ENCODE results near the gene SH3GL1.

Gene SH3GL1

GRCh38 chr19:4396949-4397783, 3.2 kb downstream of the SH3GL1 start:
- DNase-seq (ENCODE audit: low read depth) = no peak

GRCh38 chr19:4393947-4394590, 6.3 kb downstream of the SH3GL1 start:
- no peak for DNase-seq (ENCODE audit: low read depth)

- DNase-seq (ENCODE audit: low read depth) = no peak
Measured at GRCh38 chr19:4391701-4392483, 8.5 kb downstream of the SH3GL1 start.

GRCh38 chr19:4391306-4391693, 9.0 kb downstream of the SH3GL1 start:
- DNase-seq (ENCODE audit: low read depth) = no peak

GRCh38 chr19:4390567-4391305, 9.6 kb downstream of the SH3GL1 start:
- no peak for DNase-seq (ENCODE audit: low read depth)

- no peak for DNase-seq (ENCODE audit: low read depth)
Measured at GRCh38 chr19:4390017-4390566, 10.3 kb downstream of the SH3GL1 start.

GRCh38 chr19:4389511-4390016, 10.8 kb downstream of the SH3GL1 start:
- DNase-seq (ENCODE audit: low read depth) = no peak

- DNase-seq (ENCODE audit: low read depth) = no peak
Measured at GRCh38 chr19:4389064-4389375, 11.3 kb downstream of the SH3GL1 start.

- no peak for DNase-seq (ENCODE audit: low read depth)
Measured at GRCh38 chr19:4388337-4389063, 11.8 kb downstream of the SH3GL1 start.

GRCh38 chr19:4386041-4386782, 14.1 kb downstream of the SH3GL1 start:
- no peak for DNase-seq (ENCODE audit: low read depth)

GRCh38 chr19:4385291-4386040, 14.9 kb downstream of the SH3GL1 start:
- no peak for DNase-seq (ENCODE audit: low read depth)

GRCh38 chr19:4380254-4380727, 20.1 kb downstream of the SH3GL1 start:
- no peak for DNase-seq (ENCODE audit: low read depth)

GRCh38 chr19:4379383-4380253, 20.7 kb downstream of the SH3GL1 start:
- no peak for DNase-seq (ENCODE audit: low read depth)

- DNase-seq (ENCODE audit: low read depth) = no peak
Measured at GRCh38 chr19:4378886-4379285, 21.5 kb downstream of the SH3GL1 start.

- no peak for DNase-seq (ENCODE audit: low read depth)
Measured at GRCh38 chr19:4376991-4377781, 23.2 kb downstream of the SH3GL1 start.

- DNase-seq (ENCODE audit: low read depth) = no peak
Measured at GRCh38 chr19:4376671-4376990, 23.7 kb downstream of the SH3GL1 start.

- DNase-seq (ENCODE audit: low read depth) = no peak
Measured at GRCh38 chr19:4376028-4376670, 24.2 kb downstream of the SH3GL1 start.
